Loucy (cell line): ENCODE data around the gene TMEM129.

Experiments used
- H2AFZ ChIP-seq: fragments of 200-600 bp; sonication (generic); 2 replicates; pipeline ENCODE4 v1.6.0; 2016; ENCODE audit warnings: antibody characterized with exemption, mild to moderate bottlenecking, low read length, moderate library complexity
- H3F3A ChIP-seq: fragments of 200-600 bp; 2 replicates; pipeline ENCODE4 v1.6.0; 2016; ENCODE audit warnings: antibody characterized with exemption, low read depth, mild to moderate bottlenecking
- H3K27me3 ChIP-seq: fragments of 200-600 bp; sonication (generic); 2 replicates; pipeline ENCODE4 v1.6.1; 2014; ENCODE audit warnings: low read length, mild to moderate bottlenecking; ENCODE audit not compliant: insufficient read depth, poor library complexity, severe bottlenecking
- H3K36me3 ChIP-seq: fragments of 200-600 bp; sonication (generic); 2 replicates; pipeline ENCODE4 v1.6.1; 2016; ENCODE audit warnings: low read length; ENCODE audit not compliant: insufficient read depth
- H3K4me1 ChIP-seq: fragments of 200-600 bp; sonication (generic); 2 replicates; pipeline ENCODE4 v1.5.1; 2014; ENCODE audit warnings: low read length, mild to moderate bottlenecking; ENCODE audit not compliant: insufficient read depth, poor library complexity, severe bottlenecking
- H3K4me2 ChIP-seq: fragments of 200-600 bp; sonication (generic); 2 replicates; pipeline ENCODE4 v1.6.0; 2014; ENCODE audit warnings: antibody characterized with exemption, low read length, low read depth, mild to moderate bottlenecking; ENCODE audit not compliant: poor library complexity, severe bottlenecking
- H3K4me3 ChIP-seq: fragments of 200-600 bp; sonication (generic); 2 replicates; pipeline ENCODE4 v1.5.1; 2014; ENCODE audit warnings: low read length, mild to moderate bottlenecking, mixed read lengths; ENCODE audit not compliant: poor library complexity, severe bottlenecking
- H3K79me2 ChIP-seq: fragments of 200-600 bp; sonication (generic); 2 replicates; pipeline ENCODE4 v1.6.1; 2014; ENCODE audit warnings: low read length; ENCODE audit not compliant: insufficient read depth
- H3K9ac ChIP-seq: fragments of 200-600 bp; sonication (generic); 2 replicates; pipeline ENCODE4 v1.6.0; 2014; ENCODE audit warnings: mild to moderate bottlenecking, low read depth, low read length, moderate library complexity; ENCODE audit not compliant: poor library complexity, severe bottlenecking
- H3K9me2 ChIP-seq: fragments of 200-600 bp; sonication (generic); replicated peaks from 2 replicates; pipeline ENCODE4 v1.6.1; 2016; ENCODE audit warnings: low read depth, low read length, mixed read lengths
- H3K9me3 ChIP-seq: fragments of 200-600 bp; sonication (generic); 2 replicates; pipeline ENCODE4 v1.6.1; 2014; ENCODE audit warnings: mild to moderate bottlenecking, antibody characterized with exemption, low read length, low read depth; ENCODE audit not compliant: insufficient read depth
- H4K20me1 ChIP-seq: fragments of 200-600 bp; sonication (generic); 2 replicates; pipeline ENCODE4 v1.6.0; 2014; ENCODE audit warnings: antibody characterized with exemption, low read length, mild to moderate bottlenecking; ENCODE audit not compliant: insufficient read depth, poor library complexity, severe bottlenecking
- CTCF ChIP-seq: fragments of 200-600 bp; sonication (generic); conservative IDR thresholded peaks from 2 replicates; pipeline ENCODE4 v1.5.1; 2014; ENCODE audit warnings: mild to moderate bottlenecking, antibody characterized with exemption, low read length
- EZH2phosphoT487 ChIP-seq: fragments of 200-600 bp; IDR thresholded peaks from 2 replicates; pipeline ENCODE4 v1.6.1; 2018; ENCODE audit warnings: antibody characterized with exemption, mild to moderate bottlenecking, moderate library complexity, borderline replicate concordance

Gene TMEM129

GRCh38 chr4:1744552-1744951 is 23.4 kb upstream of the TMEM129 start:
- H3K4me2 ChIP-seq: no peak overlapping the region
- peaks cover 4% of the 10 kb centered on the region for H3K4me1 ChIP-seq
- H2AFZ ChIP-seq: no peak overlapping the region
- no peaks in the 10 kb centered on the region for H4K20me1 ChIP-seq
- H3F3A ChIP-seq: no peaks in the 10 kb centered on the region
- no peak overlapping the region for H3K4me3 ChIP-seq
- no peaks in the 10 kb centered on the region for H3K27me3 ChIP-seq
- no peak overlapping the region for H3K9ac ChIP-seq
- TF ChIP-seq EZH2phosphoT487: no peak
- TF ChIP-seq CTCF: no peak
- H3K9me3 ChIP-seq: no peaks in the 10 kb centered on the region
- H3K79me2 ChIP-seq: no peaks in the 10 kb centered on the region
- no peaks in the 10 kb centered on the region for H3K9me2 ChIP-seq
- peaks cover 42% of the 10 kb centered on the region; the same call in 1 of the 2 replicates for H3K36me3 ChIP-seq

GRCh38 chr4:1743975-1744374 is 22.9 kb upstream of the TMEM129 start:
- Histone ChIP-seq H2AFZ (no peak overlapping the region), H3K4me1 (peaks cover 4% of the 10 kb centered on the region)

GRCh38 chr4:1743551-1743950 is 22.4 kb upstream of the TMEM129 start:
- Histone ChIP-seq H3K27me3 (no peaks in the 10 kb centered on the region), H3K4me1 (peaks cover 3% of the 10 kb centered on the region), H3K9me3 (no peaks in the 10 kb centered on the region; the same call in 1 of the 2 replicates), H3F3A (no peaks in the 10 kb centered on the region), H3K9me2 (no peaks in the 10 kb centered on the region), H3K79me2 (no peaks in the 10 kb centered on the region), H3K4me2 (no peak overlapping the region), H4K20me1 (no peaks in the 10 kb centered on the region), H2AFZ (no peak overlapping the region), H3K9ac (no peak overlapping the region), H3K4me3 (no peak overlapping the region), H3K36me3 (peaks cover 51% of the 10 kb centered on the region; the same call in 1 of the 2 replicates)
- TF ChIP-seq EZH2phosphoT487 (no peak), CTCF (no peak)

More at GRCh38 chr4:1743975-1744374, 22.9 kb upstream of the TMEM129 start:
- no peak for TF ChIP-seq CTCF
- TF ChIP-seq EZH2phosphoT487: no peak
- Histone ChIP-seq H4K20me1 (no peaks in the 10 kb centered on the region), H3K27me3 (no peaks in the 10 kb centered on the region), H3K9me3 (no peaks in the 10 kb centered on the region), H3F3A (no peaks in the 10 kb centered on the region), H3K9ac (no peak overlapping the region), H3K79me2 (no peaks in the 10 kb centered on the region), H3K4me2 (no peak overlapping the region), H3K9me2 (no peaks in the 10 kb centered on the region), H3K36me3 (peaks cover 46% of the 10 kb centered on the region; the same call in 1 of the 2 replicates), H3K4me3 (no peak overlapping the region)
